GM12875 (cell line): Measurements from ENCODE around the gene SRA1.

Source experiments
- H3K4me3 ChIP-seq: one replicate; pipeline ENCODE4 v1.5.1; 2011; ENCODE audit warnings: low read depth, low read length, control low read depth
- CTCF ChIP-seq: IDR thresholded peaks from 2 replicates; pipeline ENCODE4 v1.5.1; 2011; ENCODE audit warnings: low read depth, mild to moderate bottlenecking, control low read depth, inconsistent platforms, low read length, moderate library complexity, borderline replicate concordance; ENCODE audit not compliant: insufficient read depth

The SRA1 gene

GRCh38 chr5:140502834-140503233 is 54.4 kb downstream of the SRA1 start:
- no peak for TF ChIP-seq CTCF
- no peak overlapping the region for H3K4me3 ChIP-seq
